A172 (cell line): Measurements from ENCODE around the gene ABCC3. TPM values are rescaled to one million over a fixed set of nuclear protein-coding genes. Genes with fewer than 3 reads are reported as not detected.

ENCODE experiments used
- DNase-seq: peaks from one replicate; pipeline ENCODE4 v3.0.0-alpha.2; 2015; ENCODE audit warnings: low spot score
- total RNA-seq: library from RNA; depleted of rRNA; stranded (reverse); fragments of >200 nt; shearing (Covaris generic); gene quantifications from 2 replicates; pipeline ENCODE4 v1.2.3, GENCODE V29; 2014; rRNA removed

ABCC3 gene
- total RNA-seq, 1 experiment from 2014 or later: 28.1 TPM

GRCh38 chr17:50737118-50737698, 102.5 kb downstream of the ABCC3 start:
- no peak for DNase-seq

GRCh38 chr17:50739098-50739497, 104.4 kb downstream of the ABCC3 start:
- DNase-seq: no peak

Other genes with a start within 250 kb of the ABCC3 start
- gene LRRC59, start 237.4 kb upstream of the ABCC3 start, total RNA-seq: 259 and 262 TPM in 2 replicates
- 40.4 and 41.0 TPM in 2 replicates for gene ACSF2, start 208.7 kb upstream of the ABCC3 start, total RNA-seq
- not detected in 2 replicates for gene CHAD, start 166.0 kb upstream of the ABCC3 start, total RNA-seq
- 16.0 and 16.6 TPM in 2 replicates for gene RSAD1, start 156.0 kb upstream of the ABCC3 start, total RNA-seq
- gene MYCBPAP, start 126.4 kb upstream of the ABCC3 start, total RNA-seq: not detected in 2 replicates
- 0.14 TPM in 1 of 2 replicates, not detected in the other for gene EPN3, start 102.1 kb upstream of the ABCC3 start, total RNA-seq
- gene SPATA20, start 87.7 kb upstream of the ABCC3 start, total RNA-seq: 80.7 and 97.7 TPM in 2 replicates
- 0.17 and 0.81 TPM in 2 replicates for gene CACNA1G, start 74.2 kb upstream of the ABCC3 start, total RNA-seq
- gene ANKRD40, start 73.0 kb downstream of the ABCC3 start, total RNA-seq: 43.4 and 54.6 TPM in 2 replicates
- 58.6 and 63.2 TPM in 2 replicates for gene LUC7L3, start 84.7 kb downstream of the ABCC3 start, total RNA-seq
- gene ANKRD40CL, start 132.6 kb downstream of the ABCC3 start, total RNA-seq: not detected in 2 replicates
- gene WFIKKN2, start 200.7 kb downstream of the ABCC3 start, total RNA-seq: not detected in 2 replicates
- gene TOB1, start 231.5 kb downstream of the ABCC3 start, total RNA-seq: 7.2 and 8.1 TPM in 2 replicates